Activated CD8-positive, alpha-beta T cell treated with anti-CD3 and anti-CD28 coated beads for 36 hours (primary cell): ENCODE measurements around the gene TGFBR3L. TPM values are rescaled to one million over a fixed set of nuclear protein-coding genes. Genes with fewer than 3 reads are reported as not detected.
A peak's percentile ranks its signal among the peaks of the same experiment; 100 is the strongest.

Experiments used
- ATAC-seq: fragments of 200-7000 bp; cut with Tn5 transposase; one replicate; pipeline ENCODE4 v1.10.0; 2021; ENCODE audit warnings: mild to moderate bottlenecking, moderate library complexity
- CTCF ChIA-PET: fragments of 350-600 bp; sonication (Branson Sonifier 250); formaldehyde crosslinking; loops from one replicate; lab custom pipeline; 2021; ENCODE audit warnings: antibody characterized with exemption; lab: Charles Lee
- POLR2A ChIA-PET: fragments of 350-600 bp; sonication (Branson Sonifier 250); formaldehyde crosslinking; loops from one replicate; lab custom pipeline; 2021; ENCODE audit warnings: antibody characterized with exemption; lab: Charles Lee
- DNase-seq: peaks from one replicate; pipeline ENCODE4 v3.0.0-alpha.2; 2020
- H3K27ac Mint-ChIP-seq: one replicate; pipeline ENCODE4 v1.8.0; 2021; ENCODE audit warnings: mild to moderate bottlenecking, mixed read lengths
- H3K27me3 Mint-ChIP-seq: one replicate; pipeline ENCODE4 v1.8.0; 2021; ENCODE audit warnings: mixed read lengths
- H3K36me3 Mint-ChIP-seq: one replicate; pipeline ENCODE4 v1.8.0; 2021; ENCODE audit warnings: low read depth, mixed read lengths
- H3K4me1 Mint-ChIP-seq: one replicate; pipeline ENCODE4 v1.8.0; 2021; ENCODE audit warnings: low read depth, mixed read lengths
- H3K4me3 Mint-ChIP-seq: one replicate; pipeline ENCODE4 v1.8.0; 2021; ENCODE audit warnings: mild to moderate bottlenecking, moderate library complexity, mixed read lengths
- H3K9me3 Mint-ChIP-seq: one replicate; pipeline ENCODE4 v1.8.0; 2021; ENCODE audit warnings: mixed read lengths
- CTCF ChIP-seq: fragments of 200-600 bp; IDR thresholded peaks from one replicate; pipeline ENCODE4 v1.8.0; 2022; ENCODE audit warnings: antibody characterized with exemption, mild to moderate bottlenecking
- intact Hi-C: fragments of 100-400 bp; cut with micrococcal nuclease; formaldehyde crosslinking; loops from one replicate; pipeline ENCODE4 v1.10.0; 2022
- total RNA-seq, 2 experiments: library from RNA; stranded (reverse); gene quantifications; one replicate each; pipeline ENCODE4 v1.2.3, GENCODE V29; 2021

The TGFBR3L gene
- total RNA-seq, 2 experiments from 2014 or later = 5.1 to 5.9 TPM

DNA sequence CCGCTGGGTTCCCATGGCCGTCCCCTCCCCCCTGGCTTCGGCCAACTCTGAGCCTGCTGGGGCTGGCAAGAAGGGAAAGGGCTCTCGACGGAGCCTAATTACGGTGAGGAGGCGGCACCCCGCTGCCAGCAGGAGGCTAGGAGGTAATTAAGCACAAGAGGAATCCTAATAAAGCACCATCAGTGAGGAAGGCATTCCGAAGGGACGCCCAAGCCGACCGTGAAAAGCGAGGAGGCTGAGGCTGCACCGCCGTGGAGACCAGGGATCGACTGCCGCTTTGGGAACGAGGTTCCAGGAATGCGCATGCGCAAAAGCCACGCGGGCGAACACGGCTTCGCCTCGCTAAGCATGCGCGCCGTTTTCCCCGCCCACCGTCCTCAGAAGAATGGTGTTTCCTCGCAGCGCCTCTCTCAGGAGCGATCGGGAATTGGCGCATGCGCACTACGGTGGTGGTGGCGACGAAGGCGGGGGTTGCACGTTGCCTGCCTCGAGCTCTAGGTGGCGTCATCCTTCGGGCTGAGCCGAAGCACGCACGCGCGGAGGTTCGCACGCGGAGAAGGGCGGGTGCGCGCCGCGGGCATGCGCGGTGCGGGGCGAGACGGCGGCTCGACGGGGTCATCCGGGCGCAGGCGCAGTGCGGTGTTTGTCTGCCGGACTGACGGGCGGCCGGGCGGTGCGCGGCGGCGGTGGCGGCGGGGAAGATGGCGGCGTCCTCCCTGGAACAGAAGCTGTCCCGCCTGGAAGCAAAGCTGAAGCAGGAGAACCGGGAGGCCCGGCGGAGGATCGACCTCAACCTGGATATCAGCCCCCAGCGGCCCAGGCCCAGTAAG lies 11.2 kb upstream of the TGFBR3L start, which contains the start of gene MAP2K7:
TSS of gene MAP2K7 (plus strand) at position 634 of the 830 bp plus-strand sequence. CDS start at position 702, 68 bp downstream.
- peak; percentile 54 for TF ChIP-seq CTCF
- H3K9me3 Mint-ChIP-seq = no peaks in the 10 kb centered on the region

DNA sequence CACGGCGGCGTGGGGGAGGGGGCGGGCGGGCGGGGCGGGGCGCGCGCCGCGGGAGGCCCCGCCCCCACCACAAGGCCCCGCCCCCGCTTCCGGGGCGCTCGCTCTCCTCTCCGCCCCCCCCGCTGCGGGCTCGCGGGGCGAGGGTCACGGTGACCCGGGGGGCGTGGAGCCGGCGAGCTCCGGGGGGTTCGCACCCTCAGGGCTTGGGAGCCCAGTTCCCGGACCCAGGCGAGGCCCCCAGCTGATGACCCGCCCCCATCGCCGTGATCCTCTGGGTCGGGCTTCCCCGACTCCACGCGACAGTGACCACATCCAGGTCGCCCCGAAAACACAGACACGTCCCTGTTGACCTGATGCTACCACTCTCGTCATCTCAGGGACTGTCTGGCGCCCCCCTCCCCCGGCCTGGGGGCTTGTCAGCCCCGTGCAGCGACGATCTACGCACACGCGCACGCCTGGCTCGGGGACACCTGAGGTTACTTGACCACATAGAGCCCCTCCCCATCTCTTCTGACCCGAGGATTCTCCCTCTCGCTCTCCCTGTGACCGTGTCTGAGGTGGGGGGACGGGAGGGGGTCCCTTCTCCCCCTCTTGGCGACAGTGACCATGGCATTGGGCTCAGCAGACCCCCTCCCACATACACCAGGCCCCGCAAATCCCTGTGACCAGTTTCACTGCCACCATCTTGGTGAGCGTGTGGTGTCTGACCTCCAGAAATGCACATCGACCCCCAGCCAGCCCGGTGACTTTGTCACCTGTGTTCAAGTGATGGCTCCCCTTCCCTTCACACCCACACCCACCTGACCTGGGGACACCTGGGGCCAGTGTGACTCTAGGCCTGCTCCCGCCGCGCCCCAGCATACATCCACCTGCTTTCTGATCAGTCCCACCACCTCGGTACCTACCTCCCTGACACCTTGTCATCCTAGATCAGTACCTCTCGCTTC lies 10.3 kb upstream of the TGFBR3L start:
- H3K27me3 Mint-ChIP-seq = no peaks in the 10 kb centered on the region

More for the DNA sequence above, 11.2 kb upstream of the TGFBR3L start, which contains the start of gene MAP2K7:
- Mint-ChIP-seq H3K4me1 (peaks cover 18% of the 10 kb centered on the region), H3K27me3 (no peaks in the 10 kb centered on the region), H3K4me3 (peak within 1 kb of the TSS; percentile 89), H3K36me3 (peaks cover 15% of the 10 kb centered on the region), H3K27ac (peak within 1 kb of the TSS; percentile 91)
- DNase-seq (peak; percentile 100), ATAC-seq (peak; percentile 92)
- ChIA-PET CTCF (interaction anchor here (0.6 to 1.5 kb wide), 9 partner anchors 14 to 306 kb away, joined by 3 to 10 read pairs (median 4); partner anchors contain the start of genes CTXN1, SNAPC2 and TIMM44), POLR2A (interaction anchor here (0.9 to 1.6 kb wide), 4 partner anchors 11 to 21 kb away, joined by 3 to 13 read pairs (median 9); partner anchors contain the start of genes SNAPC2 and TGFBR3L)
- intact Hi-C loops = no loop called here

DNA sequence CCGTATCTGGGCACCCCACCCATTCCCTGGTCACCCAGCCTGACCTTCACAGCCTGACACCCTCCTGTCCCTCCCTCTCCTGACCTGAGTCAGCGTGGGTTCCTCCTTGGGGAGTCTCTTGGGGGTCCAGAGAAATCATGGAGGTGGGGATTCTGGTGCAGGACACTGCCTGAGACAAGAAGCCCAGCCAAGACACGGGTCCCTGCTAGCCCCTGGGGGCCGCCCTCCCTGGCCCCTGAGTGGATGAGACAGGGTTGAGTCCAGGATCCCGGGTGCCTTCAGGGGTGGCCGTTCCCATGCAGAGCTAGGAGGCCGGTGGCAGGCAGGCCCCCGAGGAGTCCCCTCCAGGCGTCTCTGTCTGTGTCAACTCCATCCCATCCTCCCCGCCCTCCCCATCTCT lies 9.4 kb upstream of the TGFBR3L start:
- Mint-ChIP-seq H3K27me3 (no peaks in the 10 kb centered on the region), H3K9me3 (no peaks in the 10 kb centered on the region), H3K27ac (peak overlapping the region; percentile 91), H3K36me3 (peaks cover 15% of the 10 kb centered on the region), H3K4me1 (peaks cover 18% of the 10 kb centered on the region), H3K4me3 (peak overlapping the region; percentile 89)
- intact Hi-C loops = no loop called here
- ATAC-seq (no peak), DNase-seq (no peak)
- no peak for TF ChIP-seq CTCF
- ChIA-PET POLR2A (interaction anchor here (0.5 to 1.1 kb wide), 3 partner anchors 10 to 449 kb away, joined by 3 to 4 read pairs (median 3); no protein-coding TSS in a partner anchor), CTCF (no interaction called here)

More for the DNA sequence above, 10.3 kb upstream of the TGFBR3L start:
- ChIA-PET CTCF (interaction anchor here (0.6 to 1.5 kb wide), 9 partner anchors 13 to 307 kb away, joined by 3 to 10 read pairs (median 4); partner anchors contain the start of genes CTXN1, SNAPC2 and TIMM44), POLR2A (interaction anchor here (0.9 to 1.5 kb wide), 3 partner anchors 10 to 16 kb away, joined by 3 to 13 read pairs (median 13); partner anchors contain the start of genes SNAPC2 and TGFBR3L)
- ATAC-seq = peak; percentile 50
- intact Hi-C loops = no loop called here
- Mint-ChIP-seq H3K4me1 (peaks cover 18% of the 10 kb centered on the region), H3K4me3 (peak overlapping the region; percentile 89), H3K27ac (peak overlapping the region; percentile 91), H3K9me3 (no peaks in the 10 kb centered on the region), H3K36me3 (peaks cover 15% of the 10 kb centered on the region)
- TF ChIP-seq CTCF = no peak
- peak; percentile 75 for DNase-seq

- CTCF ChIA-PET = no interaction called here
- DNase-seq = no peak
- peaks cover 20% of the 10 kb centered on the region for H3K36me3 Mint-ChIP-seq
- intact Hi-C loops = no loop called here
- no peak for TF ChIP-seq CTCF
- POLR2A ChIA-PET = interaction anchor here (0.5 to 1.1 kb wide), 3 partner anchors 9 to 449 kb away, joined by 3 to 4 read pairs (median 3); no protein-coding TSS in a partner anchor
- H3K4me3 Mint-ChIP-seq = peak overlapping the region; percentile 89
- no peaks in the 10 kb centered on the region for H3K9me3 Mint-ChIP-seq
- H3K27me3 Mint-ChIP-seq = no peaks in the 10 kb centered on the region
- peaks cover 18% of the 10 kb centered on the region for H3K4me1 Mint-ChIP-seq
- H3K27ac Mint-ChIP-seq = peak overlapping the region; percentile 47
- no peak for ATAC-seq
Observed at GRCh38 chr19:7905859-7906258, 8.8 kb upstream of the TGFBR3L start.
